Nephron progenitor cell (in vitro differentiated cells): ENCODE data around the gene DNTTIP2.

ENCODE experiments used
- DNase-seq: peaks from one replicate; pipeline ENCODE4 v3.0.0; 2021
- H3K27ac Mint-ChIP-seq: 2 replicates; pipeline ENCODE4 v1.8.0; 2021; ENCODE audit warnings: mild to moderate bottlenecking, moderate library complexity, mixed read lengths
- H3K27me3 Mint-ChIP-seq: 2 replicates; pipeline ENCODE4 v1.8.0; 2021; ENCODE audit warnings: mild to moderate bottlenecking, low read depth, mixed read lengths; ENCODE audit not compliant: poor library complexity
- H3K36me3 Mint-ChIP-seq: 2 replicates; pipeline ENCODE4 v1.8.0; 2021; ENCODE audit warnings: low read depth, mixed read lengths
- H3K4me1 Mint-ChIP-seq: 2 replicates; pipeline ENCODE4 v1.8.0; 2021; ENCODE audit warnings: mixed read lengths
- H3K4me3 Mint-ChIP-seq: 2 replicates; pipeline ENCODE4 v1.8.0; 2021; ENCODE audit warnings: mild to moderate bottlenecking, moderate library complexity, mixed read lengths
- H3K9me3 Mint-ChIP-seq: 2 replicates; pipeline ENCODE4 v1.8.0; 2021; ENCODE audit warnings: mild to moderate bottlenecking, moderate library complexity, mixed read lengths
- CTCF ChIP-seq: fragments of 200-600 bp; sonication (generic); IDR thresholded peaks from 2 replicates; pipeline ENCODE4 v1.5.0; 2021; ENCODE audit warnings: antibody characterized with exemption

Gene DNTTIP2

GRCh38 chr1:93846992-93847810 is 31.8 kb downstream of the DNTTIP2 start:
- Mint-ChIP-seq H3K9me3 (peaks cover 33% of the 10 kb centered on the region), H3K27ac (peak overlapping the region; percentile 94)
- no peak for TF ChIP-seq CTCF

GRCh38 chr1:93846206-93846991 is 32.6 kb downstream of the DNTTIP2 start:
- Mint-ChIP-seq H3K4me1 (peaks cover 14% of the 10 kb centered on the region), H3K4me3 (peak overlapping the region; percentile 92), H3K27me3 (peaks cover 4% of the 10 kb centered on the region), H3K27ac (peak overlapping the region; percentile 80), H3K9me3 (peaks cover 33% of the 10 kb centered on the region), H3K36me3 (peaks cover 17% of the 10 kb centered on the region)
- DNase-seq = peak; percentile 90
- TF ChIP-seq CTCF = peak; percentile 17

More at GRCh38 chr1:93846992-93847810, 31.8 kb downstream of the DNTTIP2 start:
- Mint-ChIP-seq H3K4me1 (peaks cover 14% of the 10 kb centered on the region), H3K4me3 (peak overlapping the region; percentile 92), H3K36me3 (peaks cover 17% of the 10 kb centered on the region), H3K27me3 (peaks cover 4% of the 10 kb centered on the region)
- peak; percentile 88 for DNase-seq

GRCh38 chr1:93845538-93846205 is 33.3 kb downstream of the DNTTIP2 start:
- peak overlapping the region; percentile 92 for H3K4me3 Mint-ChIP-seq
- no peak for TF ChIP-seq CTCF
- peak overlapping the region; percentile 80 for H3K27ac Mint-ChIP-seq
- H3K4me1 Mint-ChIP-seq = peaks cover 14% of the 10 kb centered on the region
- peaks cover 27% of the 10 kb centered on the region for H3K9me3 Mint-ChIP-seq
- H3K36me3 Mint-ChIP-seq = peaks cover 17% of the 10 kb centered on the region
- peak; percentile 6 for DNase-seq
- H3K27me3 Mint-ChIP-seq = peaks cover 6% of the 10 kb centered on the region

- Mint-ChIP-seq H3K9me3 (peaks cover 15% of the 10 kb centered on the region), H3K4me1 (peaks cover 14% of the 10 kb centered on the region), H3K27me3 (peaks cover 9% of the 10 kb centered on the region), H3K27ac (no peak overlapping the region), H3K4me3 (no peak overlapping the region), H3K36me3 (peaks cover 9% of the 10 kb centered on the region)
- peak; percentile 30 for DNase-seq
- peak; percentile 58 for TF ChIP-seq CTCF
Observed at GRCh38 chr1:93844262-93845045, 34.6 kb downstream of the DNTTIP2 start.

- H3K4me1 Mint-ChIP-seq = peaks cover 14% of the 10 kb centered on the region
- no peak overlapping the region for H3K27ac Mint-ChIP-seq
- peaks cover 9% of the 10 kb centered on the region for H3K27me3 Mint-ChIP-seq
- DNase-seq = no peak
- no peak for TF ChIP-seq CTCF
- H3K36me3 Mint-ChIP-seq = peaks cover 12% of the 10 kb centered on the region
- no peak overlapping the region for H3K4me3 Mint-ChIP-seq
- H3K9me3 Mint-ChIP-seq = peaks cover 6% of the 10 kb centered on the region
Observed at GRCh38 chr1:93842750-93843500, 36.1 kb downstream of the DNTTIP2 start.
